K562 (cell line): ENCODE measurements around the gene SPI1. TPM values are rescaled to one million over a fixed set of nuclear protein-coding genes. Genes with fewer than 3 reads are reported as not detected.
A peak's percentile ranks its signal among the peaks of the same experiment; 100 is the strongest.

Experiments used
- CCNT2 ChIP-seq: IDR thresholded peaks from 2 replicates; pipeline ENCODE4 v1.6.1; 2011; ENCODE audit warnings: borderline replicate concordance, low read depth, mild to moderate bottlenecking, moderate library complexity, mixed read lengths, low read length; ENCODE audit not compliant: insufficient read length; ENCODE audit errors: extremely low read depth
- CEBPB ChIP-seq: fragments of 450-650 bp; IDR thresholded peaks from 2 replicates; pipeline ENCODE4 v1.6.1; 2016; ENCODE audit warnings: missing genetic modification characterization, missing compliant biosample characterization
- EHMT2 ChIP-seq: fragments of 450-650 bp; IDR thresholded peaks from 2 replicates; pipeline ENCODE4 v1.6.1; 2018; ENCODE audit warnings: antibody characterized with exemption
- HES1 ChIP-seq: fragments of 450-650 bp; IDR thresholded peaks from 2 replicates; pipeline ENCODE4 v1.6.1; 2016; ENCODE audit warnings: low read depth, mild to moderate bottlenecking, moderate library complexity
- NONO ChIP-seq, 2 experiments: fragments of 200-400 bp in 1 of 2; fragments of 450-650 bp in 1 of 2; formaldehyde crosslinking in 1 of 2; IDR thresholded peaks; 2 replicates each; pipeline ENCODE4 v1.6.1; 2017; ENCODE audit warnings: low read depth in 2 of 2, mild to moderate bottlenecking in 2 of 2, moderate library complexity in 2 of 2, low read length in 1 of 2
- PRDM10 ChIP-seq: fragments of 450-650 bp; IDR thresholded peaks from 2 replicates; pipeline ENCODE4 v1.6.1; 2018; ENCODE audit not compliant: partially characterized antibody
- PTRF ChIP-seq: fragments of 450-650 bp; IDR thresholded peaks from 2 replicates; pipeline ENCODE4 v1.6.1; 2016; ENCODE audit warnings: mild to moderate bottlenecking, missing genetic modification characterization, missing compliant biosample characterization
- RBFOX2 ChIP-seq: fragments of 200-400 bp; formaldehyde crosslinking; IDR thresholded peaks from 2 replicates; pipeline ENCODE4 v1.6.1; 2017; ENCODE audit warnings: low read depth, mild to moderate bottlenecking, low read length, moderate library complexity
- TEAD1 ChIP-seq, 2 experiments: fragments of 450-650 bp in 1 of 2; sonication (generic) in 1 of 2; formaldehyde crosslinking; IDR thresholded peaks; 2 replicates each; pipeline versions ENCODE4 v1.4.0 to v1.8.0; 2020 to 2022; ENCODE audit warnings: mild to moderate bottlenecking in 2 of 2, missing genetic modification reagents in 1 of 2
- ZBTB1 ChIP-seq: sonication (generic); formaldehyde crosslinking; IDR thresholded peaks from 2 replicates; pipeline ENCODE4 v1.8.1; 2023; ENCODE audit warnings: missing genetic modification reagents, low read depth, mild to moderate bottlenecking, borderline replicate concordance
- ZBTB40 ChIP-seq, 2 experiments: fragments of 450-650 bp in 1 of 2; sonication (generic) in 1 of 2; formaldehyde crosslinking in 1 of 2; IDR thresholded peaks; 2 replicates each; pipeline versions ENCODE4 v1.7.1 to v1.9.0; 2016 to 2022; ENCODE audit warnings: inconsistent platforms in 1 of 2, mild to moderate bottlenecking in 1 of 2, missing genetic modification reagents in 1 of 2
- ZNF766 ChIP-seq: fragments of 200-800 bp; sonication (Bioruptor generic); conservative IDR thresholded peaks from 2 replicates; pipeline ENCODE4 v1.6.1; 2016; ENCODE audit warnings: missing genetic modification characterization, missing compliant biosample characterization
- polyA plus RNA-seq, 8 experiments: library from polyadenylated mRNA; depleted of rRNA in 4 of 8; stranded (reverse) in 5 of 8; unstranded in 3 of 8; fragments of >200 nt; fragmentation: Nextera tagmentation in 2 of 8; fragmentation: Illumina TruSeq in 1 of 8; extraction: Ambion mirVana in 2 of 8; extraction: Trizol in 1 of 8; gene quantifications; 2 replicates each; pipeline versions ENCODE4 v1.2.1 to v1.2.3, GENCODE V29; 2011 to 2014; ENCODE audit warnings: inconsistent platforms in 1 of 8, missing spikeins in 1 of 8
- total RNA-seq, 7 experiments: library from RNA; depleted of rRNA in 6 of 7; stranded (reverse); fragments of >200 nt in 6 of 7; fragmentation: Illumina TruSeq in 2 of 7; extraction: Trizol in 2 of 7; gene quantifications; 2 replicates each; pipeline versions ENCODE4 v1.2.1 to v1.2.3, GENCODE V29; 2011 to 2021; ENCODE audit warnings: low replicate concordance in 1 of 7

Gene SPI1
- total and polyA plus RNA-seq, 9 of the 15 experiments (the other 6 are each of a cell fraction or from before 2014, with no cell fraction given) = 0.10 to 33.7 (median 10.3) TPM

GRCh38 chr11:47378010-47378835, at the start of gene SPI1 (continued):
- TF ChIP-seq ZBTB40 (IDR thresholded peaks at IDR 0.05) = 0 out of 2 replicates have a peak, but pooled peaks have one; percentile 29
- TF ChIP-seq ZBTB40 (CRISPR knock-in tag; IDR thresholded peaks at IDR 0.05) = no peak
- TF ChIP-seq ZNF766 (CRISPR knock-in tag) = peak; percentile 67; the same call in 1 of the 2 replicates
- peak; percentile 77 for TF ChIP-seq HES1
- no peak; a peak in 1 of 4 replicates for TF ChIP-seq TEAD1 (CRISPR knock-in tag; IDR thresholded peaks at IDR 0.05)
- TF ChIP-seq NONO (IDR thresholded peaks at IDR 0.05; ENCODE audit: low read depth in 2 of 2, low read length in 1 of 2) = peak in 1 of 2 experiments; percentile 81; a peak in 2 of 4 replicates
- peak; percentile 56 for TF ChIP-seq EHMT2
- TF ChIP-seq PTRF (tag) = no peak
- TF ChIP-seq CCNT2 = peak; percentile 97
- peak; percentile 83 for TF ChIP-seq CEBPB (tag)
- peak; percentile 60; the same call in 1 of the 2 replicates for TF ChIP-seq ZBTB1 (CRISPR knock-in tag)
- TF ChIP-seq PRDM10 = peak; percentile 96
- TF ChIP-seq RBFOX2 = peak; percentile 87
